HG02884 (cell line): ENCODE data around the gene CBY3.
A peak's percentile ranks its signal among the peaks of the same experiment; 100 is the strongest.
"Not testable (repeated sequence)": the region's sequence is repeated elsewhere in the genome, so short reads cannot be mapped to it uniquely, and the experiment has no call there.

Experiments used
- ATAC-seq: cut with Tn5 transposase; IDR thresholded peaks from one replicate; pipeline ENCODE4 v1.9.1; 2021; ENCODE audit warnings: mild to moderate bottlenecking, moderate library complexity; ENCODE audit not compliant: unreplicated experiment

Gene CBY3

DNA sequence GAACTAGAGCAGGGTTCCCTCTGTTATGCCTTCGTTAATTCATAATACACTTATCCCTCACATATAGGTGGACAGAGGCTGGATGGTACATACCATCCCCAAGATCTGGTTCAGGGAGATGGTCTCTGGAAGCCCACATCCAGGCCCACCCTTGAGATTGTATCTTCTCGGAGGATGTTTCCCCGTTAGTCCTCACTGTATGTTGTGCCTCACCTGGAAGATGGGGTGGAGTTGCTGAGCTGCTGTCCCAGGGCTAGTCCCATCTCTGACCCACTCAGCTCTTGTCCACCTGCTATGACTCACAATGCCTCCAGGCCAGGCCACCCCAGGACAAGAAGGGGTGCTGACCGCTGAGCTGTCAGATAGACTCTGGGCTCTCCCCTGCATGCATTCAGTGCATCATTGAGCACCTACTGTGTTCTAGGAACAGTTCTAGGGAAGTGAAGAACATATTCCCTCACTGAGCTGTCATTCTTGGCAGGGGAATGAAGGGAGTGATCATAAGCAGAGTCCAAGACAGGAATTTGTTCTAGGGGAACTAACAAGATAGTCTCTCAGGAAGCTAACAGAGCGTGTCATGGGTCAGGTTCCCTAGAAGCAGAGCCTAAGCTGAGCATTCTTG, at the start of gene CBY3:
CBY3 (minus strand) TSS at position 255 of the 622 bp plus-strand sequence; CDS start at position 139, 116 bp downstream.
- ATAC-seq, result no peak

- ATAC-seq, result no peak
Observed at GRCh38 chr5:179730356-179730755, 49.5 kb upstream of the CBY3 start.

GRCh38 chr5:179729727-179730126, 48.9 kb upstream of the CBY3 start:
- ATAC-seq, result no peak

GRCh38 chr5:179729303-179729702, 48.5 kb upstream of the CBY3 start:
- ATAC-seq, result no peak

- no peak for ATAC-seq
Observed at GRCh38 chr5:179727106-179727505, 46.3 kb upstream of the CBY3 start.

DNA sequence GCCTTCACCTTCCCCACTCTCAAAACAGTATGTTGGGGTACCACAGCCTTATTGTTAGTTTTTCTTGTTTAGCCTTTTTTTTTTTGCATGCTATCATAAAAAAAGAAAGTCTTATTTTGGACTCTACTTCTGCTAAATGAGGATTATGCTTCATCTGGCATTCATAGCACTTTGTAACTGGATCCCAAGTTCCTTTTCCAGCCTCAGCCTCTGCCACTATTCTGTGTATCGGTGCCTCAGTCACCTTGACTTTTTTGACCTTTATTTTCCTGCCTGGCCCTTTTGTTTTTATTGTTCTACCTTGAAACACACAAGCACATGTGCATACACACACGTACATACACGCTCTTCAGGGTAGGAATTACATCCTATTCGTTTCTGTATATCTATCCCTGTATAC, 43.3 kb upstream of the CBY3 start:
- no peak for ATAC-seq

GRCh38 chr5:179720222-179720621, 39.4 kb upstream of the CBY3 start:
- ATAC-seq, result no peak

GRCh38 chr5:179716286-179716685, 35.5 kb upstream of the CBY3 start:
- no peak for ATAC-seq

GRCh38 chr5:179700401-179700918, 19.6 kb upstream of the CBY3 start:
- no peak for ATAC-seq

- ATAC-seq, result no peak
Observed at GRCh38 chr5:179699616-179700237, 18.9 kb upstream of the CBY3 start.

- ATAC-seq, result no peak
Observed at GRCh38 chr5:179698935-179699615, 18.2 kb upstream of the CBY3 start, which contains the start of gene CANX. Gene CANX, plus strand, starts transcription at chr5:179698967. Its CDS starts 6,715 bp downstream, at chr5:179705682.

- ATAC-seq, result peak; percentile 79
Observed at GRCh38 chr5:179697993-179698934, 17.4 kb upstream of the CBY3 start.

DNA sequence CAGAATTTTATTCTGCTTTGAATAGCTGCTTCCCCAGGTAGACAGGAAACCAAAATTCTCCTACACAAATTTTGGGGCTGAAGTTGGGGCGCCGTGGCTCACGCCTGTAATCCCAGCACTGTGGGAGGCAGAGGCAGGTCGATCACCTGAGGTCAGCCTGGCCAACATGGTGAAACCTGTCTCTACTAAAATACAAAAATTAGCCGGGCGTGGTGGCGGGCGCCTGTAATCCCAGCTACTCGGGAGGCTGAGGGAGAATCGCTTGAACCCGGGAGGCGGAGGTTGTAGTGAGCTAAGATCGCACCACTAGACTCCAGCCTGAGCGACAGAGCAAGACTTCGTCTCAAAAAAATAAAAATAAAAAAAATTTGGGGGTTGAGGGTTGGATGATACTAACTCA, 16.7 kb upstream of the CBY3 start:
- ATAC-seq, result not testable (repeated sequence)

DNA sequence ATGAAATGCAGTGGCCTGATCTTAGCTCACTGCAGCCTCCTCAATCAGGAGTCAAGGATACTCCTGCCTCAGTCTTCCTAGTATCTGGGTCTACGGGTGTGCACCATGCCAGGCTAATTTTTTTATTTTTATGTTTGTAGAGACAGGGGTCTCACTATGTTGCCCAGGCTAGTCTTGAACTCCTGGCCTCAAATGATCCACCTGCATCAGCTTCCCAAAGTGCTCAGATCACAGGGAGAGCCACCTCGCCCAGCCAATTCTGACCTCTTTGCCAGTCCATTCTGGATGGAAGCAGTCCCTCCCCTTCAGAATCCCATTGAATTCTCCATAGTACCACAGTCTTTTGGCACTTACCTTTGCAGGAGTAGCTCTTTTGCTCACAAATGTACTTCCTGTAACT, 16.3 kb upstream of the CBY3 start:
- ATAC-seq, result no peak

- no peak for ATAC-seq
Observed at GRCh38 chr5:179696603-179697002, 15.8 kb upstream of the CBY3 start.

GRCh38 chr5:179694561-179694960, 13.7 kb upstream of the CBY3 start:
- no peak for ATAC-seq

- not testable (repeated sequence) for ATAC-seq
Observed at GRCh38 chr5:179689212-179689611, 8.4 kb upstream of the CBY3 start.

DNA sequence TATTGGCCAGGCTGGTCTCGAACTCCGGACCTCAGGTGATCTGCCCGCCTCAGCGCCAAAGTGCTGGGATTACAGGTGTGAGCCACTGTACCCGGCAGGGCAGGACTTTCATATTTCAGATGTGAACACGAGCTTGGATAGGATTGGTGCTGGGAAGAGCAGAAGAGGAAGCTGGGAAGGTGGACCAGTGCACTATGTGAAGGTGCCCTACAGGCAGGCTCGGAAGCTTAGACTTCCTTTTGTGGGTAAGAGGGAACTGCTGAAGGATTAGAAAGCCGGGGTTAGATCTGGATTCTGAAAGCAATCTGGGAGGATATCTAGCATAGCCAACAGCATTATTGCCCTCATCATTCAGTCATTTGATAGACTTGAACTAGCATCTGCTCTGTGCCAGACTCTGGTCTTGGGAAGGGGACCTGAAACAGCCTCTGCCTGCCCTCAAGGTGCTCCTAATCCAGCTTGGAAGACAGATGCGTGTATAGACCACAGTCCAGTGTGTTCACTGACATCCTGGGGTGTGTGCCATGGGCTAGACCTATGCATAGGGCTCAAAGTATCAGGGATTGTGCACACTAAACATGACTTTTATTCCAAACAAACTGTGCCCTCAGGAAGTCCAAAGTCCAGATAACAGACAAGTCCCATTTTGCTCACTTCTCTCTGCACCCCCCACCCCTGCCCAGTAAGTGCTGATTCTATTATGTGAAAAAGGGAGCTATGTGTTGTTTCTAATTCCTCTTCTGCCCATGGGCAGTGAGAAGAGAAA, 637 bp downstream of the CBY3 start:
- no peak for ATAC-seq

DNA sequence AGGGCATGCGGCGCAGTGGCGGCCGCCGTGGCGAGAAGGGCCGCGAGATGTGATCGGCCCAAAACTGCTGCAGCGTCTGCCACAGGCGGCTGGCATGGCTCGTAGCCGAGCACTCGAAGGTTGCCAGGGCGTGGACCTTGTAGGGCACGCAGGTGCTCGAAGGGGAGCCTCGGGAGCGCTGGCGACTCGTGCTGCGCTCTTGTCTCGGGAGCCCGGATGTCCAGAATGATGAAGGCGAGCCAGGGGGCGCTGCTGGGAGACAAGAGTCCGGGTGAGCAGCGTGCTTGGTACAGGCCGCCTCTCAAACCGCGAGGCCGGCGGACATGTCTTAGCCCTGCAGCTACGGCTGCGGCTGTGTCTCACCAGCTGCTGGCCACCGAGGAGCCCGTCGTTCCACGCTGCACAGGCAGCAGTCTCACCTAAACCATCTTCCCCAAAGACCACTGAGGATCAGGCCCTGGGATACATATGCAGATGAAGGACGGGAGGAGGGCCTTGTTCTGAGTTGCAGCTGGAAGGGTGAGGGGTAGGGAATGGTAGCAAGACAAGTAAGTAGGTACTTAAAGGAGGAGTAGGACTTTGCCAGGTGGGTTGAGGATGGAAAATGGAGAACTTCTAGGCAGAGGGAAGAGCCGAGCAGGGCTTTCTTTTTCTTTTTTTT, 1.7 kb downstream of the CBY3 start:
- peak; percentile 7 for ATAC-seq
